Dedifferentiated amniotic fluid mesenchymal stem cell (primary cell): ENCODE measurements around the gene CSRNP3.
"Not testable (repeated sequence)": the region's sequence is repeated elsewhere in the genome, so short reads cannot be mapped to it uniquely, and the experiment has no call there.

Experiments
- DNase-seq: peaks from one replicate; pipeline ENCODE4 v3.0.0-alpha.2; 2016; ENCODE audit errors: extremely low spot score

The CSRNP3 gene

GRCh38 chr2:165587335-165587938, 117.9 kb downstream of the CSRNP3 start:
- no peak for DNase-seq

- DNase-seq = not testable (repeated sequence)
Observed at GRCh38 chr2:165590999-165591398, 121.5 kb downstream of the CSRNP3 start.

- DNase-seq = no peak
Observed at GRCh38 chr2:165593081-165593480, 123.6 kb downstream of the CSRNP3 start.

GRCh38 chr2:165594231-165594934, 124.9 kb downstream of the CSRNP3 start:
- no peak for DNase-seq

- no peak for DNase-seq
Observed at GRCh38 chr2:165594935-165595255, 125.4 kb downstream of the CSRNP3 start.

- no peak for DNase-seq
Observed at GRCh38 chr2:165596788-165597187, 127.3 kb downstream of the CSRNP3 start.

GRCh38 chr2:165601065-165601830, 131.8 kb downstream of the CSRNP3 start:
- DNase-seq = no peak

GRCh38 chr2:165601928-165602521, 132.5 kb downstream of the CSRNP3 start:
- peak; percentile 46 for DNase-seq

GRCh38 chr2:165609672-165610071, 140.2 kb downstream of the CSRNP3 start:
- no peak for DNase-seq

- no peak for DNase-seq
Observed at GRCh38 chr2:165610591-165611029, 141.1 kb downstream of the CSRNP3 start.

- no peak for DNase-seq
Observed at GRCh38 chr2:165617741-165618481, 148.4 kb downstream of the CSRNP3 start.

GRCh38 chr2:165618806-165619205, 149.3 kb downstream of the CSRNP3 start:
- no peak for DNase-seq

GRCh38 chr2:165621086-165621560, 151.6 kb downstream of the CSRNP3 start:
- no peak for DNase-seq

GRCh38 chr2:165623161-165623560, 153.7 kb downstream of the CSRNP3 start:
- DNase-seq = no peak

GRCh38 chr2:165623783-165624469, 154.4 kb downstream of the CSRNP3 start:
- no peak for DNase-seq

GRCh38 chr2:165624470-165624800, 154.9 kb downstream of the CSRNP3 start:
- DNase-seq = no peak

GRCh38 chr2:165627470-165627869, 158.0 kb downstream of the CSRNP3 start:
- no peak for DNase-seq

GRCh38 chr2:165629776-165630175, 160.3 kb downstream of the CSRNP3 start:
- no peak for DNase-seq

- no peak for DNase-seq
Observed at GRCh38 chr2:165630236-165630635, 160.7 kb downstream of the CSRNP3 start.

GRCh38 chr2:165631089-165631488, 161.6 kb downstream of the CSRNP3 start:
- DNase-seq = no peak

- no peak for DNase-seq
Observed at GRCh38 chr2:165632594-165632993, 163.1 kb downstream of the CSRNP3 start.
